Uterus (tissue), 2 donors: ENCODE results near the gene ATP5F1A.

Source experiments
- CTCF ChIP-seq, 4 experiments: fragments of 200-600 bp in 2 of 4; fragments of 450-650 bp in 2 of 4; sonication (generic) in 2 of 4; IDR thresholded peaks; one replicate each; pipeline ENCODE4 v1.5.1; 2016 to 2019; ENCODE audit warnings: antibody characterized with exemption in 4 of 4, mild to moderate bottlenecking in 2 of 4, moderate library complexity in 1 of 4
- POLR2A ChIP-seq, 2 donors: fragments of 450-650 bp; IDR thresholded peaks; one replicate each; pipeline ENCODE4 v1.6.1; 2016; ENCODE audit warnings: antibody characterized with exemption in 2 of 2, mild to moderate bottlenecking in 1 of 2, moderate library complexity in 1 of 2

- TF ChIP-seq CTCF (IDR thresholded peaks at IDR 0.05) (no peak), POLR2A (IDR thresholded peaks at IDR 0.05) (no peak)
These were observed 42.1 kb upstream of the ATP5F1A start for GRCh38 chr18:46140173-46140572.
